Amniotic stem cell (primary cell): Measurements from ENCODE around the gene ZNF221.
A peak's percentile ranks its signal among the peaks of the same experiment; 100 is the strongest.
"Not testable (repeated sequence)": the region's sequence is repeated elsewhere in the genome, so short reads cannot be mapped to it uniquely, and the experiment has no call there.

Experiments
- DNase-seq: peaks from one replicate; lab custom pipeline; 2025; lab: John Stamatoyannopoulos, UW

Gene ZNF221

GRCh38 chr19:43950834-43951645, at the start of gene ZNF221:
Gene ZNF221 (plus strand): TSS chr19:43951228. CDS start chr19:43962727, 11,499 bp downstream.
- peak; percentile 96 for DNase-seq

DNA sequence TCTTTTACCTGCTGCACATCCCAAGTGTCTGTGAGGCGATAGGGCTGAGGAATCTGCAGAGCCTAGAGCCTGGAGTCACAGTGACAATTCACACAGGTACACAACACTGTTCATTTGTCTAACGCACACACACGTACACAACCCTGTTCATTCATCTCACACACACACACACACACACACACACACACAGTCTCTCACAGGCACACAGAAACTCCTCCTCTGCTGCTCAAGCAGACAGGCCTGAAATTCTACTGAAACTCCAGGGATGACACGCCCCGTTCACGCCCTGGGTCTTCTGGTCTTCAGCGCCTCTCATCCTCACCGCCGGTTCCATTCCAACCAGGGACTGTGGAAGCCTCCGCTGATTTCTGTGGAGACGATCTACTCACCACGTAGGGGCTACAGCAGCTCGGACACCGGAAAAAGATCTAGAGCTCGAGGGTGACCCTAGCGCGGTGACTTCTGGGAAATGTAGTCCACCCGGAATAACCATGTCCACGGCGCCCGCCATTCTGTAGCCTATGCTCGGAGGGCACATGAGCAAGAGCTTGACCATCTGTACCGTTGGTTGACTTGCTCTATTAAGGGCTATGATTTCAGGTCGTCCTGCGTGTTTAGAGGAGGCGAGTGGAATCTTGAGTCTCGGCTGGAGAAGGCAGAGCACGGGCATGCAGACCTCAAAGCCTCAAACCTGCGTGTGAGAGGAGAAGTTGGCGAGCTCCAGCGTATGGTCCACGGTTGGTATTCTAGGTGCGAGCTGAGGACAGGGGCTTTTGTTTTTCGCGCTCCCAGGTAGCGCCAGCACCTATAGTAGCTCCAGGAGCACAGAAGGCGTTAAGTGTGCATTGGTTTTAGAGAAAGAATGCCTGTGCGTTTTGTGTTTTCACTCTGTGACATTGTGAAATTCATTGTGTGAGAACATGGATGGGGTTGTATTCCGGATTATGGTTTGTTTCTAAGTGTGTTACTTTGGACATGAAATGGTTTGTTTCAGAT, 49.3 kb upstream of the ZNF221 start:
- DNase-seq = peak; percentile 49

GRCh38 chr19:43902399-43902798, 48.6 kb upstream of the ZNF221 start:
- no peak for DNase-seq

DNA sequence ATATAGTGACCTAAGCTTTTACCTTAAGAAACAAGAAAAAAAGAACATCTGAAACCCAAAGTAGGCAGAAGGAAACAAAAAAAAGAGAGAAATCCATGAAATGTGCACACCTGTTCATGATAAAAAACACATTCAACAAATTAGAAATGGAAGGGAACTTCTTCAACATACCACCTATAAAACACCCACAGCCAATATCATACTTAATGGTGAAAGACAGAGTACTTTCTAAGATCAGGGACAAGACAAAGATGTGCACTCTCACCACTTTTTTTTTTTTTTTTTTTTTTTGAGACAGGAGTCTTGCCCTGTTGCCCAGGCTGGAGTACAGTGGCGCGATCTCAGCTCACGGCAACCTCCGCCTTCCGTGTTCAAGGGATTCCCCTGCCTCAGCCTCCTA, 45.1 kb upstream of the ZNF221 start:
- no peak for DNase-seq

- no peak for DNase-seq
Measured at GRCh38 chr19:43906774-43907173, 44.3 kb upstream of the ZNF221 start.

DNA sequence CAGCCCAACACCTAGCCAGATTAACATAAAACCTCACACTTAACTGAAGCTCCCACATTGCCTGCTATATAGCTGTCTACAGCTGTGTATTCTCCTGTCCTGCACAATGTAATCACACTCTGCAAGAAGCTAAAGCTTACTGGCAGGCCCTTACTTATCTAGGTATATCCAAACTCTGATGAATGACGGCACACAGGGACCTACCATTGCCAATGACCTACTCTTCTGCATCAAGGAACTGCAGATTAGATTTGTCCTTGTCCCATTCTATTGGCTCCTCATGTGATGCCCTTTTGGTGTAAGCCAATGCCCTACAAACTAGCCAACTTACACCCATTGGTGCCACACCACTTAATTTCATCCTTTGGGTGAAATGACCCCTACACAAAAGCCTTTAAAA, 42.4 kb upstream of the ZNF221 start:
- no peak for DNase-seq

DNA sequence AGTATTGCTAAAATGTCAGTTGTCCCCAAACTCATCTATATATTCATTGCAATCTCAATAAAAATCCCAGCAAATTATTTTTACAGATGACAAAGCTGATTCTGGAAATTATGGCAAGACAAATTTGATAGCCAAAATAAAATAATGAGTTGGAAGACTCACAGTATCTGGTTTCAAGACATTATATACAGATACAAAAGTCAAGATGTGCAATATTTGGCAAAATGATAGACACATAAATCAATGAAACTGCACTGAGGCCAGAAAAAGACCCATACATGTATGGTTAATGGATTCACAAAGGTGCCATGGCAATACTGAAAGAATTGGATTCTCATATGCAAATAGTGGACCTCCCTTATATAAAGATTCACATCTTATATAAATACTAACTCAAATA, 40.1 kb upstream of the ZNF221 start:
- DNase-seq = no peak

DNA sequence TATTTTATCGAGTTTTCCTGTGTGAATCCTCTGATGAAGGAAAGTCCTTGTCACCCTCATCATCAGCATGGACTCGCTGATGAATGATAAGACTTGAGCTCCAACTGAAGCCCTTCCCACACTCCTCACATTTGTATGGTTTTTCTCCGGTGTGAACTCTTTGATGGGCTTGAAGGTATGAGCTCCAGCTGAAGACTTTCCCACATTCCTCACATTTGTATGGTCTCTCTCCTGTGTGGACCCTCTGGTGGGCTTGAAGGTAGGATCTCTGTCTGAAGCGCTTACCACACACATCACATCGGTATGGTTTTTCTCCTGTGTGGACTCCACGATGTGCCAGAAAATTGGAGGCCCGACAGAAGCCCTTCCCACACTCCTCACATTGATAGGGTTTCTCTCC, 37.6 kb upstream of the ZNF221 start:
- no peak for DNase-seq

GRCh38 chr19:43914051-43914450, 37.0 kb upstream of the ZNF221 start:
- DNase-seq = no peak

DNA sequence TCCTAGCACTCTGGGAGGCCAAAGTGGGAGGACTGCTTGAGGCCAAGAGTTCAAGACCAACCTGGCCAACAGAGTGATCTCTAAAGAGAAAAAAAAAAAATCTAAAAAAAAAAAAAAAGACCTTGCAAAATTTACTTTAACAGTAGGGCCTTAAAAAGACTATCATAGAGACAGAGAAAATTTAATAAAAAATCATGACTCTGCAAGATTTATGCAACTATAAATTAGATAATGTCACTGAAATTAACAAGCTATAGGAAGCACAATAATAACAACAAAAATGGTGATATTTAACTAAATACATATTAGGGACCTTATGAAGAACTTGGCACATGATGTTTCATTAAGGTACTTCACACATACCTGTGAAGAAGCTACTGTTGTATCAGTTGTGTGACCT, 27.2 kb upstream of the ZNF221 start:
- DNase-seq = no peak

GRCh38 chr19:43928820-43929219, 22.2 kb upstream of the ZNF221 start:
- no peak for DNase-seq

DNA sequence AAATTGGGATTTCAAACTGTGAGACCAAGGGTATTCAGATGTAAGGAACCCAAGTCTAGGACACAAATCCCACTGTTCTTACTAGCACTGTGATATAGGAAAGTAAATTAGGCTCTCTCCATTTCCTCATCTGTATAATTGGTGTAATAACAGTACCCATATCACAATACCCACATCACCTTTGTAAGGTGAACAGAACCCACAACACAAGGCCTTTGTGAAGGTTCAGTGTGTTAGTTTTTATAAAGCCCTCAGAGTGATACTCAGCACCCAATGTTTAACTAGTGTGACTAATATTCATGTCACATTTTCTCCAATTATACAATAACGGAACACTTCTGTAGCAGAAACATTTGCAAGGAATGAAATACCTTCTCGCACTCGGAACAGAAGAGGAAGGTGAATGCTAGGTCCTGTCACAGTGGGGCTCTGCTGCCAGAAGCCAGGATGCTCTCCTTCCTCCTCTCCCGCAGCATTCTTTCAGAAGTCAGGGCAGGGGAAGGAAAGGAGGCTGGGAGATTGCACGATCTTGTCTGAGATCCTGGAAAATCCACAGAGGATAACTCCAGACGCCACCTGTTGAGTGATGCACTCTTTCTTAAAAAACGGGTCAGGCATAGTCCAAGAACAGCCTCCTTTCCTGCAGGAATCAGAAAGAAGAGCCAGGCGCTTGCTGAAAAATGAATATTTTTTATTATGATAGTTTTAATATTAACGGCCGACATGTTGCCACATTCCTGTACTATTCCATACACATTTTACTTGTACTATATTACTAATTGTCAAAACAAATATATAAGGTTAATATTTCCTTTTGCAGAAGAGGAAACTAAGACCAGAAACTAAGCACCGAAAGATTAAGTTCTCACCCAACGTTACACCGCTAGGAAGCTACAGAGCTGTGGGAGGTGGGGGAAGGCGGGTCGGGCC, 16.7 kb upstream of the ZNF221 start:
- DNase-seq = no peak

- DNase-seq = peak; percentile 90
Measured at GRCh38 chr19:43934985-43935708, 15.9 kb upstream of the ZNF221 start, which contains the start of gene ZNF45. Gene ZNF45 (minus strand): TSS chr19:43935282. CDS start chr19:43922185, 13,097 bp downstream.

GRCh38 chr19:43936188-43936587, 14.8 kb upstream of the ZNF221 start:
- DNase-seq = no peak

GRCh38 chr19:43939557-43940260, 11.3 kb upstream of the ZNF221 start:
- DNase-seq = no peak

DNA sequence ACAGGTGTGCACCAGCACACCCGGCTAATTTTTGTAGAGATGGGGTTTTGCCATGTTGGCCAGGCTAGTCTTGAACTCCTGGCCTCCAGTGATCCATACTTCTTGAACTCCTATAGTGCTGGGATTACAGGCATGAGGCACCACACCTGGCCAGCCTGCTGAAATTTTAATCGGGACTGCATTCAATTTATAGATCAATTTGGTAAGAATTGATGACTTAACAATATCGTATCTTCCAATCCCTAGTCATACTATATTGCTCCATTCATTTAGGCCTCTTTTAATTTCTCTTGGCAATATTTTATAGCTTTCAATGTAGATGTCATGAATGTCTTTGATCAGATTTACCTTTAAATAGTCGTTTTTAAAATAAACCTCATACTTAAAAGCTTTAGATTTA, 10.3 kb upstream of the ZNF221 start:
- no peak for DNase-seq

DNA sequence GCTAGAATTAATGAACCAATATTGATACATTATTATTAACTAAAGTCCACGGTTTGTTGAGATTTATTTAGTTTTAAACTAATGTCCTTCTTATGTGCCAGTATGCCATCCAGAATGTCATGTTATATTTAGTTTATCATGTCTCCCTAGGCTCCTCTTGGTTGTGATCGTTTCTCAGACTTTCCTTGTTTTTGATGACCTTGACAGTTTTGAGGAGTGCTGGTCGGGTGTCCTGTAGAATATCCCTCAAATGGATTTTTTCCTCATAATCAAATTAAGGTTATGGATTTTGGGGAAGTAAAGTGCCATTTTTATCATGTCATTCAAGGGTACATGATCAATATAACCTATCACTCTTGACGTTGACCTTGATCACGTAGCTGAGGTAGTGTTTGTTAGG, 9.8 kb upstream of the ZNF221 start:
- DNase-seq = no peak

- DNase-seq = not testable (repeated sequence)
Measured at GRCh38 chr19:43947412-43947811, 3.6 kb upstream of the ZNF221 start.

- not testable (repeated sequence) for DNase-seq
Measured at GRCh38 chr19:43949803-43950202, 1.2 kb upstream of the ZNF221 start.

DNA sequence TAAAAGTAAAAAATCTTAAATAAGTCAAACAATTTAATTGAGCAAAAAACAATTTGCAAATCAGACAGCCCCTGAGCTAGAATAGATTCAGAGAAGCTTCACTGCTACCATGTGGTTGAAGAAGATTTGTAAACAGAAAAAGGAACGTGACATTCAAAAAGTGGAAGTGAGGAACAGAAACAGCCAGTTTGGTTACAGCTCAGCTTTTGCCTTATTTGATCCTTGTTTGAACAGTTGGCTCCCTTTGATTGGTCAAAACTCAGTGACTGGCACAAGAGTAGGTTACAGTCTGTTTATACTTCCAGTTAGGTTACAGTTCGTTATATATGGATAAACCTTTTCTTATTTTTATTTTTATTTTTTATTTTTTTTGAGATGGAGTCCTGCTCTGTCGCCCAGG, 5.8 kb downstream of the ZNF221 start:
- no peak for DNase-seq
